IMR-90 (cell line): ENCODE data around the gene MOCOS. TPM values are rescaled to one million over a fixed set of nuclear protein-coding genes. Genes with fewer than 3 reads are reported as not detected.

Experiments
- ATAC-seq: fragments of 200-7000 bp; cut with Tn5 transposase; 2 replicates; pipeline ENCODE4 v1.9.1; 2020; ENCODE audit warnings: low read depth, mild to moderate bottlenecking, moderate library complexity
- BruUV-seq: library from RNA; stranded (reverse); fragments of 400-500 nt; replicated peaks from 2 replicates; lab custom pipeline; 2021; lab: Mats Ljungman, UMichigan
- CTCF ChIA-PET: fragments of 300-600 bp; formaldehyde crosslinking; extraction: SDS; loops from one replicate; lab custom pipeline; 2021; ENCODE audit warnings: antibody characterized with exemption; lab: Yijun Ruan, JAX
- POLR2A ChIA-PET: fragments of 300-600 bp; sonication (Branson Sonifier 250); formaldehyde crosslinking; loops from one replicate; lab custom pipeline; 2022; ENCODE audit warnings: antibody characterized with exemption; ENCODE audit not compliant: unreplicated experiment; lab: Charles Lee
- DNase-seq: peaks from one replicate; pipeline ENCODE4 v3.0.0; 2013
- H2AFZ ChIP-seq: replicated peaks from 2 replicates; pipeline ENCODE3; 2013; ENCODE audit warnings: low read length, mild to moderate bottlenecking; ENCODE audit not compliant: poor library complexity
- H2AK5ac ChIP-seq: 2 replicates; pipeline ENCODE4 v1.6.1; 2013; ENCODE audit warnings: low read depth, low read length, inconsistent platforms
- H2AK9ac ChIP-seq: replicated peaks from 2 replicates; pipeline ENCODE3; 2013; ENCODE audit warnings: mild to moderate bottlenecking, low read depth, low read length, moderate library complexity; ENCODE audit not compliant: poor library complexity
- H2BK120ac ChIP-seq: 2 replicates; pipeline ENCODE4 v1.6.1; 2013; ENCODE audit warnings: low read depth, low read length, inconsistent platforms
- H2BK15ac ChIP-seq: 3 replicates; pipeline ENCODE4 v1.6.1; 2013; ENCODE audit warnings: low read depth, low read length, inconsistent platforms
- H2BK20ac ChIP-seq: 2 replicates; pipeline ENCODE4 v1.6.1; 2013; ENCODE audit warnings: low read depth, mild to moderate bottlenecking, inconsistent platforms, low read length, moderate library complexity
- H2BK5ac ChIP-seq: 2 replicates; pipeline ENCODE4 v1.6.1; 2013; ENCODE audit warnings: mild to moderate bottlenecking, low read depth, low read length, inconsistent platforms; ENCODE audit not compliant: poor library complexity, severe bottlenecking
- H3K14ac ChIP-seq: replicated peaks from 2 replicates; pipeline ENCODE4 v1.6.1; 2013; ENCODE audit warnings: low read depth, low read length, inconsistent platforms
- H3K18ac ChIP-seq: 2 replicates; pipeline ENCODE4 v1.6.1; 2013; ENCODE audit warnings: low read depth, low read length, control low read depth
- H3K23ac ChIP-seq: 2 replicates; pipeline ENCODE4 v1.6.1; 2013; ENCODE audit warnings: low read depth, low read length, inconsistent platforms
- H3K27ac ChIP-seq: 2 replicates; pipeline ENCODE4 v1.5.1; 2013; ENCODE audit warnings: mild to moderate bottlenecking, control low read depth, low read length; ENCODE audit not compliant: insufficient read depth
- H3K27me3 ChIP-seq: 2 replicates; pipeline ENCODE4 v1.6.1; 2013; ENCODE audit warnings: low read length; ENCODE audit not compliant: control insufficient read depth, insufficient read depth
- H3K36me3 ChIP-seq: 2 replicates; pipeline ENCODE4 v1.6.1; 2013; ENCODE audit warnings: low read length, mixed read lengths; ENCODE audit not compliant: control insufficient read depth, insufficient read depth
- H3K4ac ChIP-seq: 2 replicates; pipeline ENCODE4 v1.6.1; 2013; ENCODE audit warnings: low read depth, low read length, inconsistent platforms
- H3K4me1 ChIP-seq: 2 replicates; pipeline ENCODE4 v1.6.1; 2013; ENCODE audit warnings: low read length, mixed read lengths; ENCODE audit not compliant: control insufficient read depth, insufficient read depth
- H3K4me2 ChIP-seq: 2 replicates; pipeline ENCODE4 v1.6.1; 2013; ENCODE audit warnings: low read depth, mild to moderate bottlenecking, control low read depth, low read length, moderate library complexity
- H3K4me3 ChIP-seq: 2 replicates; pipeline ENCODE4 v1.5.1; 2013; ENCODE audit warnings: low read depth, mild to moderate bottlenecking, control low read depth, low read length, moderate library complexity; ENCODE audit not compliant: insufficient read depth
- H3K56ac ChIP-seq: 2 replicates; pipeline ENCODE4 v1.6.1; 2013; ENCODE audit warnings: low read length, inconsistent platforms; ENCODE audit not compliant: insufficient read depth; ENCODE audit errors: extremely low read depth
- H3K79me1 ChIP-seq, 2 experiments: 2 replicates each; pipeline ENCODE4 v1.6.1; 2013; ENCODE audit warnings: low read length in 2 of 2, inconsistent platforms in 1 of 2, low read depth in 1 of 2
- H3K9ac ChIP-seq: 2 replicates; pipeline ENCODE4 v1.6.1; 2013; ENCODE audit warnings: low read depth, low read length, control low read depth
- H3K9me1 ChIP-seq: 2 replicates; pipeline ENCODE4 v1.6.1; 2013; ENCODE audit warnings: low read length, inconsistent platforms; ENCODE audit not compliant: insufficient read depth
- H3K9me3 ChIP-seq: 2 replicates; pipeline ENCODE4 v1.6.1; 2013; ENCODE audit warnings: low read length; ENCODE audit not compliant: control insufficient read depth, insufficient read depth
- H4K20me1 ChIP-seq: 2 replicates; pipeline ENCODE4 v1.6.1; 2013; ENCODE audit warnings: low read length, inconsistent platforms; ENCODE audit not compliant: insufficient read depth
- H4K5ac ChIP-seq: 2 replicates; pipeline ENCODE4 v1.6.1; 2013; ENCODE audit warnings: mild to moderate bottlenecking, low read depth, low read length, control low read depth
- H4K8ac ChIP-seq, 2 experiments: 2 replicates each; pipeline ENCODE4 v1.6.1; 2013; ENCODE audit warnings: low read depth in 2 of 2, low read length in 2 of 2, control low read depth in 1 of 2, inconsistent platforms in 1 of 2
- H4K91ac ChIP-seq: 2 replicates; pipeline ENCODE4 v1.6.1; 2013; ENCODE audit warnings: low read depth, low read length, inconsistent platforms; ENCODE audit not compliant: insufficient read depth
- POLR2A ChIP-seq: IDR thresholded peaks from 2 replicates; pipeline ENCODE4 v1.6.1; 2012; ENCODE audit warnings: mild to moderate bottlenecking, low read depth, low read length
- WGBS, 2 experiments: methylation state at CpG; one replicate each; pipeline versions ENCODE4 v1.1.5 to v1.1.7; 2013; ENCODE audit warnings: missing lambda C conversion rate in 2 of 2; ENCODE audit not compliant: insufficient read length in 1 of 2; ENCODE audit errors: extremely low coverage in 2 of 2; 5-methylcytosine and 5-hydroxymethylcytosine counted together
- dilution Hi-C: fragments of 300-500 bp; cut with HindIII; formaldehyde crosslinking; loops from one replicate; pipeline ENCODE4 v1.14.3; 2018; ENCODE audit warnings: low sequenced_read_pairs; ENCODE audit not compliant: unreplicated experiment
- in situ Hi-C: fragments of 300-500 bp; cut with MboI; formaldehyde crosslinking; loops from 3 replicates; pipeline ENCODE4 v1.14.3; 2019; ENCODE audit warnings: low sequenced_read_pairs, inconsistent platforms, mixed read lengths
- intact Hi-C: fragments of 100-400 bp; cut with micrococcal nuclease; formaldehyde crosslinking; loops from 2 replicates; pipeline ENCODE4 v1.10.0; 2022
- polyA plus RNA-seq, 3 experiments: library from polyadenylated mRNA; depleted of rRNA; stranded (reverse); fragments of >200 nt; gene quantifications; 2 replicates each; pipeline ENCODE4 v1.2.3, GENCODE V29; 2012; ENCODE audit warnings: low replicate concordance in 1 of 3
- total RNA-seq: library from RNA; depleted of rRNA; stranded (reverse); fragments of >200 nt; gene quantifications from 2 replicates; pipeline ENCODE4 v1.2.3, GENCODE V29; 2012

MOCOS gene
- total and polyA plus RNA-seq, 2 of the 4 experiments (the other 2 are of a cell fraction) = 1.1 to 2.2 TPM

GRCh38 chr18:36181441-36181840 lies 5.9 kb upstream of the MOCOS start:
- Histone ChIP-seq H3K23ac (no peak overlapping the region), H4K5ac (peak overlapping the region; percentile 14; the same call in 1 of the 2 replicates), H2AK9ac (no peak overlapping the region), H2BK15ac (no peak overlapping the region), H2AK5ac (no peak overlapping the region), H2BK20ac (no peak overlapping the region), H3K79me1 (0 out of 4 replicates have a peak, but pooled peaks cover 0 to 1% of the 10 kb centered on the region in 2 experiments), H3K18ac (peak overlapping the region; percentile 40; the same call in 1 of the 2 replicates), H3K9me3 (no peaks in the 10 kb centered on the region), H3K36me3 (peaks cover 4% of the 10 kb centered on the region; the same call in 1 of the 2 replicates), H3K9ac (no peak overlapping the region), H2AFZ (no peak overlapping the region), H4K91ac (no peak overlapping the region; the same call in 1 of the 2 replicates), H3K4me2 (no peak overlapping the region), H3K14ac (no peak overlapping the region), H3K4me1 (peaks cover 14% of the 10 kb centered on the region), H3K56ac (no peak overlapping the region), H3K9me1 (peaks cover 15% of the 10 kb centered on the region), H4K20me1 (peaks cover 4% of the 10 kb centered on the region; the same call in 1 of the 2 replicates), H3K27ac (no peak overlapping the region; the same call in 1 of the 2 replicates), H4K8ac (no peak overlapping the region), H3K4me3 (no peak overlapping the region), H2BK5ac (no peak overlapping the region), H2BK120ac (no peak overlapping the region), H3K27me3 (no peaks in the 10 kb centered on the region), H3K4ac (no peak overlapping the region)
- dilution Hi-C loops (no loop called here), in situ Hi-C loops (no loop called here), intact Hi-C loops (loop anchor here (2.0 kb wide), 1 partner anchor 53 kb away; the partner anchor contains the start of genes ELP2 and SLC39A6)
- DNase-seq = no peak
- POLR2A ChIA-PET = no interaction called here
- no peak for ATAC-seq
- WGBS, 2 experiments = no CpG with 5 or more reads among the region's 6 CpGs
- no TSS peak for BruUV-seq
- CTCF ChIA-PET = no interaction called here
- no peak for TF ChIP-seq POLR2A
